Activated CD4-positive, alpha-beta T cell treated with anti-CD3 and anti-CD28 coated beads, Interleukin-2, amount 50 U/mL, for 1 hour (primary cell): ENCODE data around the gene PTPRK.

ENCODE experiments used
- DNase-seq: peaks from one replicate; pipeline ENCODE4 v3.0.0-alpha.2; 2020

The PTPRK gene

GRCh38 chr6:128240024-128240428, 280.4 kb downstream of the PTPRK start:
- no peak for DNase-seq

DNA sequence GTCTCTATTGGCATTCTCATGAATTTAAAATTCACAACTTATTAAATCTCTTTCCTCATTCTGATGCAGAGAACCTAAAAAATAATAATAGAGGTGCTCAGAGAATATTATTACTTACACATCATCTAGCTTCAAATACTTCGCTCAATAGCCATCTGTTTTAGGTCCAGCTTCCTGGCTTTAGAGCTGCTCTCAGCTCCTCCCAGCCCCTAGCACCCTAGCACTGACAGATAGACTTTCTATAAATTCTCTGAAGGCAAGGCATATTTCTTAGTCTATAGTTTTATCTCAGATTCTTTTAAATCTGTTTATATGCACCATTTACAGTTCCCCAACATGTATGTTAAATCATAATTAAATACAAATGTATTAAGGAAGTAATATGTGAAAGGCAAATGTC, 281.3 kb downstream of the PTPRK start:
- no peak for DNase-seq

- DNase-seq: no peak
These were observed 282.2 kb downstream of the PTPRK start for GRCh38 chr6:128238225-128238624.

DNA sequence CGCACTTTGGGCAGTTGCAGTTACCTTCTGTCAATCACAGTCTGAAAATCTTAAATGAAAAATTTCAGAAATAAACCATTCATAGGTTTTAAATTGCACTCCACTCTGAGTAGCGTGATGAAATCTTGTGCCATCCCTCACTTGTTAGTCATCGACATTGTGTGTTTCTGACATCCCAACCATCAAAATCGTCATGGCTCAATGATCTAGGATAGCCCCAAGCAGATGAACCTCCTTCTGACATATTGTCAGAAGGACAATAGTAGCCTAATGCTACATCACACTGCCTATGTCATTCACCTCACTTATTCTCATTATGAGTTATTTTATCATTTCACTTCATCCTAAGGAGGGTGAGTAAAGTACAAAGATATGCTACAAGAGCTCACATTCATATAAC, 284.8 kb downstream of the PTPRK start:
- no peak for DNase-seq

- no peak for DNase-seq
These were observed 286.9 kb downstream of the PTPRK start for GRCh38 chr6:128233531-128233930.

GRCh38 chr6:128230267-128230989, 290.0 kb downstream of the PTPRK start:
- DNase-seq: no peak

DNA sequence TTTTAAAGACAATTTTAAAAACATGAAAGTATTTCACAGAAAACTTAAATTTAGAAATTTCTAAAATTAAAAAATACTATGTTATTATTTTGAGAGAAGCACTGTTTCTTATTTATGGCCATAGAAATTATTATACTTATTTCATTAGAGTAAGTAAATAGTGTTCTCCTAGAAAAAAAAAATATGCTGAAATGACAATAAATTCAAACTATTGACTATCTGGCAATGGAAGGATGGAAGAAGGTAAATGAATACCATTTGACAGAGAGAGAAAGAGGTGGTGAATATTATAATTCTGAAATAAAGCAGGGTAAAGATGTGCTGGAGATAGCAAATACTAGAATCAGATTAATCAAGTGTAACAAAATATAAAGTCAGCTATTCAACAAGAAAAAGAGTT, 294.8 kb downstream of the PTPRK start:
- DNase-seq: no peak

- no peak for DNase-seq
These were observed 303.5 kb downstream of the PTPRK start for GRCh38 chr6:128216917-128217316.

DNA sequence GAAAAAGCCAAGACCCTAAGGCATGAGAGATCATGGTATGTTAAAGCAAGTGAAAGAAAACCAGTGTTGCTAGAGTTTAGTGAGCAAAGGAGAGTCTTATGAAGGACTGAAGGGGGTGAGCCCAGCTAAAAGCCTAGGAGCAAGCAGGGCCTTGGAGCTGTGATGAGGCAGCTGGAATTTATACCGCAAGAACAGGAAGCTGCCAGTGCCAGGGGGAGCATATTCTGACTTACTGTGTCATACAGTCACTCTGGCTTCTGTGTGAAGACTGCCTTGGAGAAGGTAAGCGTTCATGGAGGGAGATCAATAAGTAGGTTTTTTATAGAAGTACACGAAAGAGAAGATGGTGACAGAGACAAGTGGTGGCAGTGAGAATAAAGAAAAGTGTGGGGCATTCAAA, 310.6 kb downstream of the PTPRK start:
- DNase-seq: no peak

- DNase-seq: no peak
These were observed 311.4 kb downstream of the PTPRK start for GRCh38 chr6:128208851-128209580.

- no peak for DNase-seq
These were observed 312.3 kb downstream of the PTPRK start for GRCh38 chr6:128208078-128208477.

DNA sequence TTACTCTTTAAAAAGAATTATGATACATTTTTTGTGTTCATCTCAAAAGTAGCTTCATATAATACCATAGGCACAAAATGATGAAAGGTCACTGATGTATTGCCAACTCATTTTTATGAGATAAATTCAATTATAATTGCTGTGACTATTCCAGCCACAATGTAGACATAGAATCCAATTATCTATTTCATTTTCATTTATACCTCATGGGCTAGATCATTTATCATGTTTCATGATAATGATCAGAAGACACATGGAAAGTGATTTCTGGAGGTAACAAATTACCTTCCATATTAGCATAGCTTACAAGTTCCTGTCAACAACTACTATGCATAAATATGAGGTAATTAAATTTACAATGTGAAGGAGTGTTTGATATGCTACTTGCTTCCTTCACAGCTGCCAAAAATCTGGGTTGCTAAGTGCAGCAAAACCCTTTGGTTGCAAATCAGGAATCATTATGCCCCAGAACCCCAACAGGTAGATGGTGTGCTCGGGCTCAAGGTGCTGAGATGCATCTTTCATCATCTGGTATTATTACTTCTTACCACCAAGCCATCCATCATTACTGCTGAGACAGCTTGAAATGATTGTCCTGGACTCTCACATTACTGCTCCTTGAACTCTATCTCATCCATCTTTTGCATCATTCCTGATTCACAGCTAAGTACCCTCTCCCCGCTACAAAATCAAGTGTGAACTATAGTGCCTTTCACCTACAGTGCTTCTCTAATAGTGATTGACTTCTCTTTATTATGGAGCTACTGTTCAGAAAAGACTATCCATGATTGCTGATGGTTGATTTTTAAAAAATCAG, 313.6 kb downstream of the PTPRK start:
- no peak for DNase-seq

- no peak for DNase-seq
These were observed 315.8 kb downstream of the PTPRK start for GRCh38 chr6:128204616-128205015.

- DNase-seq: no peak
These were observed 318.1 kb downstream of the PTPRK start for GRCh38 chr6:128202169-128202765.

GRCh38 chr6:128200789-128201188, 319.6 kb downstream of the PTPRK start:
- no peak for DNase-seq

GRCh38 chr6:128199461-128199860, 320.9 kb downstream of the PTPRK start:
- DNase-seq: no peak

GRCh38 chr6:128192972-128193371, 327.4 kb downstream of the PTPRK start:
- DNase-seq: no peak

- no peak for DNase-seq
These were observed 331.7 kb downstream of the PTPRK start for GRCh38 chr6:128188678-128189077.

- no peak for DNase-seq
These were observed 333.7 kb downstream of the PTPRK start for GRCh38 chr6:128186729-128187128.

- no peak for DNase-seq
These were observed 340.4 kb downstream of the PTPRK start for GRCh38 chr6:128179876-128180438.

DNA sequence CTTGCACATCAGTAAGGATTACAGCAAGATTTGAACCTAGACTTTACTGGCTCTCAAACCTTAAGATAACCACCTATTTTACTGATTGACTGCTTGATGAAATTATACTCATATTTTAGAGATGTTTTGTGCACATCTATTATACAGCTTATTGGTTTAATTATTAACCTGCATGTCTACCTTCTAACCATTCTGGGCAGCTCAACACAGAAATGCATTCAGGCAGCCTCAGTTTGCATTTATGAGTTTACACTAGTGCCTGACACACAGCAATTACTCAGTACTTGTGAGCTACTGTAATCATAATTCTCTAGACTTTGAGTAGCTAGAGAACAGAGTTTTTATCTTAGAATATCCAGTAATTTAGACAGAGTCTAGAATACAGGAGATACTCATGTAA, 345.7 kb downstream of the PTPRK start:
- DNase-seq: no peak

GRCh38 chr6:128172752-128173682, 347.4 kb downstream of the PTPRK start:
- no peak for DNase-seq
